H9 (cell line): ENCODE measurements around the gene HBP1. TPM values are rescaled to one million over a fixed set of nuclear protein-coding genes. Genes with fewer than 3 reads are reported as not detected.
A peak's percentile ranks its signal among the peaks of the same experiment; 100 is the strongest.

ENCODE experiments used
- DNase-seq: peaks from one replicate; pipeline ENCODE4 v3.0.0-alpha.2; 2017
- H2AFZ ChIP-seq: one replicate; pipeline ENCODE4 v1.6.1; 2013; ENCODE audit warnings: mild to moderate bottlenecking, low read length, control low read depth, moderate library complexity
- H2AK5ac ChIP-seq: 2 replicates; pipeline ENCODE4 v1.6.1; 2013; ENCODE audit warnings: low read length, control low read depth, mixed read lengths; ENCODE audit not compliant: insufficient read length
- H2BK120ac ChIP-seq: one replicate; pipeline ENCODE4 v1.6.1; 2013; ENCODE audit warnings: low read depth, mild to moderate bottlenecking, low read length, control low read depth, inconsistent platforms; ENCODE audit not compliant: poor library complexity, severe bottlenecking
- H2BK12ac ChIP-seq: 2 replicates; pipeline ENCODE4 v1.6.1; 2013; ENCODE audit warnings: low read length, control low read depth, mixed read lengths, low read depth; ENCODE audit not compliant: insufficient read length
- H2BK15ac ChIP-seq: 2 replicates; pipeline ENCODE4 v1.6.1; 2013; ENCODE audit warnings: low read depth, low read length, control low read depth
- H2BK20ac ChIP-seq: one replicate; pipeline ENCODE4 v1.6.1; 2013; ENCODE audit warnings: low read depth, mild to moderate bottlenecking, low read length, control low read depth, inconsistent platforms; ENCODE audit not compliant: poor library complexity, severe bottlenecking
- H2BK5ac ChIP-seq: 2 replicates; pipeline ENCODE4 v1.6.1; 2013; ENCODE audit warnings: low read length, control low read depth, mixed read lengths; ENCODE audit not compliant: insufficient read length
- H3K14ac ChIP-seq: 2 replicates; pipeline ENCODE4 v1.6.1; 2013; ENCODE audit warnings: low read length, control low read depth; ENCODE audit not compliant: insufficient read depth
- H3K18ac ChIP-seq: 2 replicates; pipeline ENCODE4 v1.6.1; 2013; ENCODE audit warnings: low read depth, mild to moderate bottlenecking, mixed read lengths, low read length, control low read depth; ENCODE audit not compliant: insufficient read length
- H3K23ac ChIP-seq: 2 replicates; pipeline ENCODE4 v1.6.1; 2013; ENCODE audit warnings: low read length, control low read depth, mixed read lengths, low read depth; ENCODE audit not compliant: insufficient read length
- H3K23me2 ChIP-seq: 2 replicates; pipeline ENCODE4 v1.6.1; 2013; ENCODE audit warnings: low read depth, mild to moderate bottlenecking, mixed read lengths, low read length, control low read depth; ENCODE audit not compliant: insufficient read length, poor library complexity, severe bottlenecking
- H3K27ac ChIP-seq: 2 replicates; pipeline ENCODE4 v1.5.1; 2013; ENCODE audit warnings: low read length, control low read depth, mixed read lengths, low read depth; ENCODE audit not compliant: insufficient read length
- H3K27me3 ChIP-seq: 2 replicates; pipeline ENCODE4 v1.6.1; 2013; ENCODE audit warnings: low read length, control low read depth, inconsistent platforms; ENCODE audit not compliant: insufficient read depth
- H3K4ac ChIP-seq: 2 replicates; pipeline ENCODE4 v1.6.1; 2013; ENCODE audit warnings: low read depth, mild to moderate bottlenecking, control low read depth, inconsistent platforms, low read length, moderate library complexity
- H3K4me1 ChIP-seq: 2 replicates; pipeline ENCODE4 v1.6.1; 2013; ENCODE audit warnings: low read length, control low read depth, inconsistent platforms; ENCODE audit not compliant: insufficient read depth
- H3K4me2 ChIP-seq: 2 replicates; pipeline ENCODE4 v1.6.1; 2013; ENCODE audit warnings: low read length, control low read depth, mixed read lengths; ENCODE audit not compliant: insufficient read length, insufficient read depth
- H3K56ac ChIP-seq: 2 replicates; pipeline ENCODE4 v1.6.1; 2013; ENCODE audit warnings: low read depth, mild to moderate bottlenecking, mixed read lengths, low read length, control low read depth; ENCODE audit not compliant: insufficient read length
- H3K79me1 ChIP-seq: 2 replicates; pipeline ENCODE4 v1.6.1; 2013; ENCODE audit warnings: low read depth, mild to moderate bottlenecking, moderate library complexity, low read length, control low read depth, inconsistent platforms; ENCODE audit not compliant: insufficient read depth, poor library complexity, severe bottlenecking
- H3K79me2 ChIP-seq: 2 replicates; pipeline ENCODE4 v1.6.1; 2013; ENCODE audit warnings: low read length, control low read depth, inconsistent platforms; ENCODE audit not compliant: insufficient read depth
- H3K9ac ChIP-seq: 2 replicates; pipeline ENCODE4 v1.6.1; 2013; ENCODE audit warnings: low read length, control low read depth, mixed read lengths; ENCODE audit not compliant: insufficient read length; ENCODE audit errors: extremely low read depth
- H3K9me3 ChIP-seq: one replicate; pipeline ENCODE4 v1.6.1; 2013; ENCODE audit warnings: low read depth, low read length, inconsistent platforms; ENCODE audit not compliant: control insufficient read depth
- H3T11ph ChIP-seq: one replicate; pipeline ENCODE4 v1.6.1; 2013; ENCODE audit warnings: mild to moderate bottlenecking, low read length, control low read depth, inconsistent platforms
- H4K20me1 ChIP-seq: one replicate; pipeline ENCODE4 v1.6.1; 2013; ENCODE audit not compliant: control insufficient read depth, insufficient read length, insufficient read depth
- H4K5ac ChIP-seq: 2 replicates; pipeline ENCODE4 v1.6.1; 2013; ENCODE audit warnings: low read depth, mild to moderate bottlenecking, mixed read lengths, low read length, control low read depth; ENCODE audit not compliant: insufficient read length
- H4K8ac ChIP-seq: replicated peaks from 2 replicates; pipeline ENCODE4 v1.6.1; 2013; ENCODE audit warnings: low read length, control low read depth, mixed read lengths, low read depth; ENCODE audit not compliant: insufficient read length
- H4K91ac ChIP-seq: 2 replicates; pipeline ENCODE4 v1.6.1; 2013; ENCODE audit warnings: low read depth, mild to moderate bottlenecking, moderate library complexity, mixed read lengths, low read length, control low read depth; ENCODE audit not compliant: insufficient read length
- H3K27ac Mint-ChIP-seq, 3 experiments: 2 replicates in 2 of 3; 3 replicates in 1 of 3; pipeline ENCODE4 v1.8.0; 2020 to 2021; ENCODE audit warnings: mixed read lengths in 3 of 3, mild to moderate bottlenecking in 1 of 3, moderate library complexity in 1 of 3
- H3K27me3 Mint-ChIP-seq: 2 replicates; pipeline ENCODE4 v1.8.0; 2021; ENCODE audit warnings: low read depth, mild to moderate bottlenecking, moderate library complexity, mixed read lengths
- H3K36me3 Mint-ChIP-seq, 3 experiments: 2 replicates in 2 of 3; 3 replicates in 1 of 3; pipeline ENCODE4 v1.8.0; 2020 to 2021; ENCODE audit warnings: low read depth in 3 of 3, mixed read lengths in 3 of 3; ENCODE audit not compliant: insufficient read depth in 1 of 3
- H3K4me1 Mint-ChIP-seq, 2 experiments: 2 replicates each; pipeline ENCODE4 v1.8.0; 2020; ENCODE audit warnings: mixed read lengths in 2 of 2
- H3K4me3 Mint-ChIP-seq, 2 experiments: 2 replicates in 1 of 2; 3 replicates in 1 of 2; pipeline ENCODE4 v1.8.0; 2020 to 2021; ENCODE audit warnings: mild to moderate bottlenecking in 2 of 2, mixed read lengths in 2 of 2, moderate library complexity in 1 of 2
- H3K9me3 Mint-ChIP-seq, 2 experiments: 2 replicates in 1 of 2; 3 replicates in 1 of 2; pipeline ENCODE4 v1.8.0; 2020; ENCODE audit warnings: mild to moderate bottlenecking in 2 of 2, mixed read lengths in 2 of 2, moderate library complexity in 1 of 2
- WGBS: extraction: QIAGEN DNeasy Blood & Tissue Kit; methylation state at CpG from one replicate; pipeline ENCODE4 v1.1.7; 2013; ENCODE audit warnings: missing lambda C conversion rate, low lambda C conversion rate, mixed read lengths; ENCODE audit not compliant: insufficient read length; ENCODE audit errors: extremely low coverage; 5-methylcytosine and 5-hydroxymethylcytosine counted together
- total RNA-seq: library from RNA; stranded (reverse); gene quantifications from 2 replicates; pipeline ENCODE4 v1.2.1, GENCODE V29; 2021
- TF ChIP-seq, protein P1 (sequence below): fragments of 200-600 bp; sonication (generic); conservative IDR thresholded peaks from 3 replicates; pipeline ENCODE4 v1.8.0; 2021; ENCODE audit warnings: antibody characterized with exemption, mild to moderate bottlenecking

The HBP1 gene
- total RNA-seq, 1 experiment from 2014 or later = 27.6 TPM

DNA sequence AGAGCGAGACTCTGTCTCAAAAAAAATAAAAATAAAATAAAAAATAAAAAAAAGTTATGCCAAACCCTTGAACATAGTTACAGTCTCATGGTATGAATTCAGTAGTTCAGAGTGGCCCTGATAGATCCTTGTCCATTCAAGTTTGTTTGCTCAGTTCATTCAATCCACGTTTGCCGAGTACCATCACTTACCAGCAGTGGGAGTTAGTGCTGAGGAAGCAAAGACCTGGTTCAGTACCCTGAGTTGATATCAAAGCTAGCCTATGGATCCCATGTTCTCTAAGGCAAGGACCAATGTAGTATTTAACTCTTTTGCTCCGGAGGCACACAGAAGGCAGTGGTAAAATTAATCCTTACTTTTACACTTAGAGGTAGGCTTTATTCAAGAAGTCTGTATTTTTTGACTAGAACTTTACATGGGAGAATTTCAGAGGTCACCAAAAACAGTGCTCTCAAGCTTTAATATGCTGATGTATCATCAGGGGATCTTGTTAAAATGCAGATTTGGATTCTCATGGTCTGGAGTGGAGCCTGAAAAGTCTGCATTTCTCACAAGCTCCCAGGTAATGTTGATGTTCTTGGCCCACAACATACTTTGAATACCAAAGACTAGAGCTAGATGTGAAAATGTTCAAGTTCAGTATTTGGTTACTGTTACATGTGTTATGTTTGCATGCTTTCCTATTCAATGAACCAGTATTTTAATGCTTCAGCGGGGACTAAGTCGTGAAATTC lies 38.1 kb upstream of the HBP1 start:
- H4K91ac ChIP-seq = no peak overlapping the region
- no peak overlapping the region for H3K9ac ChIP-seq
- Mint-ChIP-seq H3K4me3 (peak overlapping the region in 1 of 2 experiments; percentile 55; a peak in 3 of 5 replicates), H3K36me3 (peaks cover 0 to 13% (median 2%) of the 10 kb centered on the region in 3 experiments; a peak in 4 of 7 replicates), H3K9me3 (peaks cover 7 to 10% of the 10 kb centered on the region in 2 experiments; a peak in 4 of 5 replicates), H3K27ac (peak overlapping the region in 2 of 3 experiments; percentile 90 to 97; a peak in 5 of 7 replicates), H3K27me3 (no peaks in the 10 kb centered on the region), H3K4me1 (peaks cover 33 to 41% of the 10 kb centered on the region in 2 experiments)
- H4K5ac ChIP-seq = no peak overlapping the region
- H3K18ac ChIP-seq = no peak overlapping the region
- H3K23ac ChIP-seq = no peak overlapping the region
- H3K4me2 ChIP-seq = peak overlapping the region; percentile 24
- TF ChIP-seq, protein P1, sequence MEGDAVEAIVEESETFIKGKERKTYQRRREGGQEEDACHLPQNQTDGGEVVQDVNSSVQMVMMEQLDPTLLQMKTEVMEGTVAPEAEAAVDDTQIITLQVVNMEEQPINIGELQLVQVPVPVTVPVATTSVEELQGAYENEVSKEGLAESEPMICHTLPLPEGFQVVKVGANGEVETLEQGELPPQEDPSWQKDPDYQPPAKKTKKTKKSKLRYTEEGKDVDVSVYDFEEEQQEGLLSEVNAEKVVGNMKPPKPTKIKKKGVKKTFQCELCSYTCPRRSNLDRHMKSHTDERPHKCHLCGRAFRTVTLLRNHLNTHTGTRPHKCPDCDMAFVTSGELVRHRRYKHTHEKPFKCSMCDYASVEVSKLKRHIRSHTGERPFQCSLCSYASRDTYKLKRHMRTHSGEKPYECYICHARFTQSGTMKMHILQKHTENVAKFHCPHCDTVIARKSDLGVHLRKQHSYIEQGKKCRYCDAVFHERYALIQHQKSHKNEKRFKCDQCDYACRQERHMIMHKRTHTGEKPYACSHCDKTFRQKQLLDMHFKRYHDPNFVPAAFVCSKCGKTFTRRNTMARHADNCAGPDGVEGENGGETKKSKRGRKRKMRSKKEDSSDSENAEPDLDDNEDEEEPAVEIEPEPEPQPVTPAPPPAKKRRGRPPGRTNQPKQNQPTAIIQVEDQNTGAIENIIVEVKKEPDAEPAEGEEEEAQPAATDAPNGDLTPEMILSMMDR = peak; percentile 58
- no peaks in the 10 kb centered on the region for H3K27me3 ChIP-seq
- H3K79me2 ChIP-seq = no peaks in the 10 kb centered on the region; the same call in 1 of the 2 replicates
- H2AK5ac ChIP-seq = no peak overlapping the region
- H3K23me2 ChIP-seq = no peaks in the 10 kb centered on the region
- H4K8ac ChIP-seq = no peak overlapping the region
- H2AFZ ChIP-seq = no peak overlapping the region
- no peak overlapping the region for H2BK20ac ChIP-seq
- no peak overlapping the region for H2BK5ac ChIP-seq
- H3K4me1 ChIP-seq = no peaks in the 10 kb centered on the region; the same call in none of the 2 replicates
- no peak overlapping the region for H3K56ac ChIP-seq
- H3K4ac ChIP-seq = no peak overlapping the region
- no CpG with 5 or more reads among the region's 6 CpGs for WGBS
- H3T11ph ChIP-seq = no peak overlapping the region
- H2BK120ac ChIP-seq = no peak overlapping the region
- no peak overlapping the region for H3K14ac ChIP-seq
- DNase-seq = peak; percentile 41
- H2BK12ac ChIP-seq = no peak overlapping the region
- no peak overlapping the region for H2BK15ac ChIP-seq
- H3K27ac ChIP-seq = peak overlapping the region; percentile 47
- no peaks in the 10 kb centered on the region for H4K20me1 ChIP-seq
- H3K79me1 ChIP-seq = no peaks in the 10 kb centered on the region
- no peaks in the 10 kb centered on the region for H3K9me3 ChIP-seq
